K562 (cell line): ENCODE measurements around the gene RAMP2. TPM values are rescaled to one million over a fixed set of nuclear protein-coding genes. Genes with fewer than 3 reads are reported as not detected.

Experiments used
- ARID1B ChIP-seq: fragments of 450-650 bp; IDR thresholded peaks from 2 replicates; pipeline ENCODE4 v1.6.1; 2016; ENCODE audit warnings: antibody characterized with exemption, mild to moderate bottlenecking, inconsistent platforms
- CHCHD3 ChIP-seq: fragments of 250-450 bp; sonication (Bioruptor Pico); IDR thresholded peaks from 2 replicates; pipeline ENCODE4 v2.1.2; 2022; ENCODE audit warnings: mild to moderate bottlenecking
- CREB3L1 ChIP-seq: fragments of 450-650 bp; IDR thresholded peaks from 2 replicates; pipeline ENCODE4 v1.6.1; 2014; ENCODE audit warnings: low read depth, mild to moderate bottlenecking, moderate library complexity, borderline replicate concordance
- DPF2 ChIP-seq: fragments of 450-650 bp; IDR thresholded peaks from 2 replicates; pipeline ENCODE4 v1.6.1; 2016
- E2F8 ChIP-seq: fragments of 450-650 bp; IDR thresholded peaks from 2 replicates; pipeline ENCODE4 v1.7.1; 2018; ENCODE audit warnings: mild to moderate bottlenecking, low read depth; ENCODE audit not compliant: partially characterized antibody
- FOS ChIP-seq: IDR thresholded peaks from 3 replicates; pipeline ENCODE4 v1.6.1; 2011; ENCODE audit not compliant: insufficient read length; ENCODE audit errors: extremely low read depth
- FOXP1 ChIP-seq: sonication (generic); formaldehyde crosslinking; IDR thresholded peaks from 2 replicates; pipeline ENCODE4 v1.8.0; 2022; ENCODE audit warnings: mild to moderate bottlenecking, missing genetic modification reagents
- HDAC2 ChIP-seq: fragments of 450-650 bp; IDR thresholded peaks from 2 replicates; pipeline ENCODE4 v1.6.1; 2016; ENCODE audit warnings: mild to moderate bottlenecking
- KAT2B ChIP-seq: IDR thresholded peaks from one replicate; pipeline ENCODE4 v1.6.1; 2012; ENCODE audit warnings: low read depth, mild to moderate bottlenecking, control low read depth, inconsistent platforms, low read length, moderate library complexity
- MAFK ChIP-seq: IDR thresholded peaks from 2 replicates; pipeline ENCODE4 v1.6.1; 2011; ENCODE audit warnings: low read length, improper control_type of control experiment
- MCM5 ChIP-seq: fragments of 450-650 bp; IDR thresholded peaks from 2 replicates; pipeline ENCODE4 v1.6.1; 2016; ENCODE audit warnings: low read depth
- NFIC ChIP-seq: fragments of 450-650 bp; IDR thresholded peaks from 2 replicates; pipeline ENCODE4 v1.6.1; 2017; ENCODE audit warnings: mild to moderate bottlenecking, inconsistent platforms
- PHF8 ChIP-seq: fragments of 200-600 bp; sonication (generic); IDR thresholded peaks from 2 replicates; pipeline ENCODE4 v1.6.1; 2012; ENCODE audit warnings: mixed run types, mild to moderate bottlenecking, inconsistent platforms, low read length, moderate library complexity, borderline replicate concordance
- RBBP5 ChIP-seq: fragments of 200-600 bp; sonication (generic); IDR thresholded peaks from 2 replicates; pipeline ENCODE4 v1.6.1; 2012; ENCODE audit warnings: borderline replicate concordance, mild to moderate bottlenecking, low read length, control low read depth, inconsistent platforms; ENCODE audit not compliant: insufficient read depth, poor library complexity, severe bottlenecking
- SNIP1 ChIP-seq: fragments of 450-650 bp; IDR thresholded peaks from 2 replicates; pipeline ENCODE4 v1.7.1; 2017; ENCODE audit warnings: low read depth, mild to moderate bottlenecking
- SRSF7 ChIP-seq: fragments of 200-400 bp; formaldehyde crosslinking; optimal IDR thresholded peaks from 2 replicates; pipeline ENCODE3; 2017; ENCODE audit warnings: mild to moderate bottlenecking, low read depth, low read length
- TCF7 ChIP-seq: sonication (generic); IDR thresholded peaks from 2 replicates; pipeline ENCODE4 v1.6.1; 2016; ENCODE audit warnings: antibody characterized with exemption, borderline replicate concordance
- TFAM ChIP-seq: fragments of 250-450 bp; sonication (Bioruptor Pico); conservative IDR thresholded peaks from 2 replicates; pipeline ENCODE4 v1.5.0; 2021; ENCODE audit warnings: mild to moderate bottlenecking, moderate library complexity
- ZNF253 ChIP-seq: fragments of 250-450 bp; sonication (Bioruptor Pico); conservative IDR thresholded peaks from 2 replicates; pipeline ENCODE4 v1.6.1; 2021; ENCODE audit warnings: mild to moderate bottlenecking
- polyA plus RNA-seq, 8 experiments: library from polyadenylated mRNA; depleted of rRNA in 4 of 8; stranded (reverse) in 5 of 8; unstranded in 3 of 8; fragments of >200 nt; fragmentation: Nextera tagmentation in 2 of 8; fragmentation: Illumina TruSeq in 1 of 8; extraction: Ambion mirVana in 2 of 8; extraction: Trizol in 1 of 8; gene quantifications; 2 replicates each; pipeline versions ENCODE4 v1.2.1 to v1.2.3, GENCODE V29; 2011 to 2014; ENCODE audit warnings: inconsistent platforms in 1 of 8, missing spikeins in 1 of 8
- total RNA-seq, 7 experiments: library from RNA; depleted of rRNA in 6 of 7; stranded (reverse); fragments of >200 nt in 6 of 7; fragmentation: Illumina TruSeq in 2 of 7; extraction: Trizol in 2 of 7; gene quantifications; 2 replicates each; pipeline versions ENCODE4 v1.2.1 to v1.2.3, GENCODE V29; 2011 to 2021; ENCODE audit warnings: low replicate concordance in 1 of 7
- TF ChIP-seq, protein P1 (sequence below): sonication (generic); formaldehyde crosslinking; IDR thresholded peaks from 2 replicates; pipeline ENCODE4 v1.9.0; 2022; ENCODE audit warnings: mild to moderate bottlenecking, missing genetic modification reagents
- TF ChIP-seq, protein P2 (sequence below): sonication (generic); formaldehyde crosslinking; IDR thresholded peaks from 2 replicates; pipeline ENCODE4 v1.8.0; 2022; ENCODE audit warnings: mild to moderate bottlenecking, missing genetic modification reagents

RAMP2 gene
- total and polyA plus RNA-seq, 9 of the 15 experiments (the other 6 are each of a cell fraction or from before 2014, with no cell fraction given) = not detected

DNA sequence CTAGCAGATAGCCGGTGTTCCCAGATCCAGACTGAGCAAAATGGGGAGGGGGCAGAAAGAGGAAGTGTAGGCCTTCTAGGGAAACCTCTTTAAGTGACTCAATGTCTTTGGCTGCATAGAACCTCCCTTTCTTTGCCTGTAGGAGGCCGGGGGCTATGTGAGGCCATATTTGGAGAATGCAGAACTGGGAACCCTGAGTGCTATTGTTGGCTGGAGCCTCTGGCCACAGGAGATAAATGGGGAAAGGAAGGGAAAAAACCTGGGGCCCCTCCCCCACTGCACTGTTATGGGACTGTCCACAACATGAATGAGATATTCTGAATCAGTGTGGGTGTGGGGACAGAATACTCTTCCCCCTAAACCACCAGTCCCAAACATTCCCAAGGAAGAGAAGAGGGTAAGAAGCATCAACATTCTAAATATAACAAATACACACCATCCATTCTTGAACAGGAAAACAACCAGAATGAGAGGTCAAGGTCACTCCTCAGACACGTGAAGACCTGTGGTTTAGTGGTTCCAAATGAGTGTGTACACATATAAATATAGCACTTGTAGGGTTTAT, 14.6 kb downstream of the RAMP2 start (continued):
- TF ChIP-seq E2F8 (no peak), TCF7 (no peak), RBBP5 (no peak), FOS (no peak), CHCHD3 (no peak), TFAM (no peak), MAFK (no peak), DPF2 (peak; percentile 62), ARID1B (peak; percentile 81), FOXP1 (CRISPR knock-in tag) (0 out of 2 replicates have a peak, but pooled peaks have one; percentile 3), NFIC (peak; percentile 22; the same call in 1 of the 2 replicates), SNIP1 (no peak), KAT2B (no peak), ZNF253 (CRISPR knock-in tag) (no peak), CREB3L1 (no peak; the same call in 1 of the 2 replicates), PHF8 (no peak), HDAC2 (no peak), MCM5 (no peak), SRSF7 (no peak)
- TF ChIP-seq, protein P1, sequence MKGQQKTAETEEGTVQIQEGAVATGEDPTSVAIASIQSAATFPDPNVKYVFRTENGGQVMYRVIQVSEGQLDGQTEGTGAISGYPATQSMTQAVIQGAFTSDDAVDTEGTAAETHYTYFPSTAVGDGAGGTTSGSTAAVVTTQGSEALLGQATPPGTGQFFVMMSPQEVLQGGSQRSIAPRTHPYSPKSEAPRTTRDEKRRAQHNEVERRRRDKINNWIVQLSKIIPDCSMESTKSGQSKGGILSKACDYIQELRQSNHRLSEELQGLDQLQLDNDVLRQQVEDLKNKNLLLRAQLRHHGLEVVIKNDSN (CRISPR knock-in tag) = peak; percentile 64
- TF ChIP-seq, protein P2, sequence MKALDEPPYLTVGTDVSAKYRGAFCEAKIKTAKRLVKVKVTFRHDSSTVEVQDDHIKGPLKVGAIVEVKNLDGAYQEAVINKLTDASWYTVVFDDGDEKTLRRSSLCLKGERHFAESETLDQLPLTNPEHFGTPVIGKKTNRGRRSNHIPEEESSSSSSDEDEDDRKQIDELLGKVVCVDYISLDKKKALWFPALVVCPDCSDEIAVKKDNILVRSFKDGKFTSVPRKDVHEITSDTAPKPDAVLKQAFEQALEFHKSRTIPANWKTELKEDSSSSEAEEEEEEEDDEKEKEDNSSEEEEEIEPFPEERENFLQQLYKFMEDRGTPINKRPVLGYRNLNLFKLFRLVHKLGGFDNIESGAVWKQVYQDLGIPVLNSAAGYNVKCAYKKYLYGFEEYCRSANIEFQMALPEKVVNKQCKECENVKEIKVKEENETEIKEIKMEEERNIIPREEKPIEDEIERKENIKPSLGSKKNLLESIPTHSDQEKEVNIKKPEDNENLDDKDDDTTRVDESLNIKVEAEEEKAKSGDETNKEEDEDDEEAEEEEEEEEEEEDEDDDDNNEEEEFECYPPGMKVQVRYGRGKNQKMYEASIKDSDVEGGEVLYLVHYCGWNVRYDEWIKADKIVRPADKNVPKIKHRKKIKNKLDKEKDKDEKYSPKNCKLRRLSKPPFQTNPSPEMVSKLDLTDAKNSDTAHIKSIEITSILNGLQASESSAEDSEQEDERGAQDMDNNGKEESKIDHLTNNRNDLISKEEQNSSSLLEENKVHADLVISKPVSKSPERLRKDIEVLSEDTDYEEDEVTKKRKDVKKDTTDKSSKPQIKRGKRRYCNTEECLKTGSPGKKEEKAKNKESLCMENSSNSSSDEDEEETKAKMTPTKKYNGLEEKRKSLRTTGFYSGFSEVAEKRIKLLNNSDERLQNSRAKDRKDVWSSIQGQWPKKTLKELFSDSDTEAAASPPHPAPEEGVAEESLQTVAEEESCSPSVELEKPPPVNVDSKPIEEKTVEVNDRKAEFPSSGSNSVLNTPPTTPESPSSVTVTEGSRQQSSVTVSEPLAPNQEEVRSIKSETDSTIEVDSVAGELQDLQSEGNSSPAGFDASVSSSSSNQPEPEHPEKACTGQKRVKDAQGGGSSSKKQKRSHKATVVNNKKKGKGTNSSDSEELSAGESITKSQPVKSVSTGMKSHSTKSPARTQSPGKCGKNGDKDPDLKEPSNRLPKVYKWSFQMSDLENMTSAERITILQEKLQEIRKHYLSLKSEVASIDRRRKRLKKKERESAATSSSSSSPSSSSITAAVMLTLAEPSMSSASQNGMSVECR = no peak
